GM12864 (cell line): ENCODE data around the gene LRRC59.

Source experiments
- DNase-seq: peaks from one replicate; pipeline ENCODE4 v3.0.0-alpha.2; 2011; ENCODE audit warnings: low read depth
- H3K4me3 ChIP-seq: 2 replicates; pipeline ENCODE4 v1.5.1; 2011; ENCODE audit warnings: mild to moderate bottlenecking, low read depth, low read length, control low read depth
- TF ChIP-seq, protein P1 (sequence below): IDR thresholded peaks from 2 replicates; pipeline ENCODE4 v1.5.1; 2011; ENCODE audit warnings: low read depth, mild to moderate bottlenecking, moderate library complexity, low read length, control low read depth, inconsistent platforms; ENCODE audit errors: missing control alignments

The LRRC59 gene

DNA sequence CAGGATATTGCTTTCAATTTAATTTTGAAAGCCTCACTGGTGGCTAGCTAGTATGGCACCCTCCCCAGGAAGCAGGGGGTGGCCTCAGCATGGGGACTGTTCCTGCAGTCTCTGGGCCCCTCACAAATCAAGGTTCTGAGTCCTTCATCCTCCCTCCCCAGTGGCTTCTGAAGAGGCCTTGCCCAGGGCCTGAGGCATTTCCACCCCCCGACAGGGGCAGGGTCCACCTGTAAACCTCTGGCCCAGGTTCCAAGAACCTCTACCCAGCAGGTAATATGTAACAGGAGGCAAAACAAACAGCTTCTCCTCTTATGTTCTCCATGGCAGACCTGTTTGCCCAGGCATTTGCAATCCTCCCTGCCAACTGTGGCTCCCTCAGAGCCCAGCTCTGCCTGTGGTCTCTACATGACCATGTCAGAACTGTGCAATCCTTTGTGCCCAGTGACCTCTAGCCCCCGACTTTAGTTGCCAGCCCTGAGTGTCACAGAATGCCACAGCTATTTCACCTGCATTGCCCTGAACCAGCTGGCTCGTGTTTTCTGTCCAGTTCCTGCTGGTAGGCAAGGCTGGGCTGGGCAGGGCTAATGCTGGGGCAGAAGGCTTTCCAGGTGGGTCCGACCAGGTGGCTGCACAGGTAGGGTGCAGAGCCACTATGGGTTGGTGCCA is 43.0 kb upstream of the LRRC59 start:
- H3K4me3 ChIP-seq: no peak overlapping the region
- DNase-seq: no peak
- TF ChIP-seq, protein P1, sequence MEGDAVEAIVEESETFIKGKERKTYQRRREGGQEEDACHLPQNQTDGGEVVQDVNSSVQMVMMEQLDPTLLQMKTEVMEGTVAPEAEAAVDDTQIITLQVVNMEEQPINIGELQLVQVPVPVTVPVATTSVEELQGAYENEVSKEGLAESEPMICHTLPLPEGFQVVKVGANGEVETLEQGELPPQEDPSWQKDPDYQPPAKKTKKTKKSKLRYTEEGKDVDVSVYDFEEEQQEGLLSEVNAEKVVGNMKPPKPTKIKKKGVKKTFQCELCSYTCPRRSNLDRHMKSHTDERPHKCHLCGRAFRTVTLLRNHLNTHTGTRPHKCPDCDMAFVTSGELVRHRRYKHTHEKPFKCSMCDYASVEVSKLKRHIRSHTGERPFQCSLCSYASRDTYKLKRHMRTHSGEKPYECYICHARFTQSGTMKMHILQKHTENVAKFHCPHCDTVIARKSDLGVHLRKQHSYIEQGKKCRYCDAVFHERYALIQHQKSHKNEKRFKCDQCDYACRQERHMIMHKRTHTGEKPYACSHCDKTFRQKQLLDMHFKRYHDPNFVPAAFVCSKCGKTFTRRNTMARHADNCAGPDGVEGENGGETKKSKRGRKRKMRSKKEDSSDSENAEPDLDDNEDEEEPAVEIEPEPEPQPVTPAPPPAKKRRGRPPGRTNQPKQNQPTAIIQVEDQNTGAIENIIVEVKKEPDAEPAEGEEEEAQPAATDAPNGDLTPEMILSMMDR: no peak

DNA sequence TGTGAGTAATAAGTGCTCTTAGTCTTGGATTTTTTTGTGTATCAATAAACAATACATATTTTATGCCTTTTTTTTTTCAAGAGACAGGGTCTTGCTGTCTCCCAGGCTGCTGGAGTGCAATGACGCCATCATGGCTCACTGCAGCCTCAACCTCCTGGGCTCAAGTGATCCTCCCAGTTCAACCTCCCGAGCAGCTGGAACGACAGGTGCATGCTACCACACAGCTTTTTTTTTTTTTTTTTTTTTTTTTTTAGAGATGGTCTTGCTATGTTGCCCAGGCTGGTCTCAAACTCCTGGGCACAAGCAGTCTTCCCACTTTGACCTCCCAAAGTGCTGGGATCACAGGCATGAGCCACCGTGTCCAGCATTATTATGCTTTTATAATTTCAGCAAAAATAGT is 41.7 kb upstream of the LRRC59 start:
- TF ChIP-seq, protein P1: no peak
- H3K4me3 ChIP-seq: no peak overlapping the region
- no peak for DNase-seq

DNA sequence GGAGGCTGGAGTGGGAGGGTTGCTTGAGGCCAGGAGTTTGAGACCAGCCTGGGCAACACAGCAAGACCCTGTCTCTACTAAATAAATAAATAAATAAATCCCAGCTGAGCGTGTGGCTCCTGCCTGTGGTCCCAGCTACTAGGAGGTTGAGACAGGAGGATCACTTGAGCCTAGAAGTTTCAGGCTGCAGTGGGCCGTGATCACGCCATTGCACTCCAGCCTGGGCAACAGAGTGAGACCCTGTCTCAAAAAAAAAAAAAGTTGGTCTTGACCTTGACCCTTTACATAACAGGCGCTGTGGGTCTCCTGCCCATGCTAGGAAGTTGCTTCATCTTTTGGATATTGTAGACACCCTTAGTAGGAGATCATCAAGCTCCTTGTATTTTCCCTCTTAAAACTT is 40.1 kb upstream of the LRRC59 start:
- no peak overlapping the region for H3K4me3 ChIP-seq
- TF ChIP-seq, protein P1: no peak
- DNase-seq: no peak

DNA sequence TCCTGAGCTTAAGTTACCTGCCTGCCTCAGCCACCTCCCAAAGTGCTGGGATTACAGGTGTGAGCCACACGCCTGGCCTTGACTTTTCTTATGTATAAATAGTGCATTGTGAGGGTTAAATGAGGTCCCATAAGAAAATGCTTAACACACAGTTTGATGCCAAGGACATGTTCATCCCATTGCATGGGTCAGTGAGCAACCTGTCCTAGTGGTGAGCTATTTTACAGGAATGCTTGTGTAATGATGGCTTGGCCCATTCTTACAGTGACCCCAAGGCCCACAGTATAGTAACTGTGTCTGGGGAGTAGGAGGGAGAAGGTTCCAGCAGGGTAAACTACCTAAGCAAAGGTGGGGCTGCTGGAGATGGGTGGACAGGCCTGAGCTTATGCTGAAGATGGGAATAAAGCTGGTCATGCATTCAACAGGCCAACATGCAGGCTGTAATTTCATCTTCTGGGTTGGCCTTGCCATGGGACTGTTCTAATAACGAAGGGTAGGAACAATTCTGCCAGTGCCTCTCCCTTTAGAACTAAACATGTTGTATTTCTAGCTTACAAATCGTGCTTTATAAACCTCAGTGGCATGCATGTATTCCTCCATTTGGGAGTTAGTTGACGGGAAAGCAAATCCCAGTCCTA is 34.9 kb upstream of the LRRC59 start:
- TF ChIP-seq, protein P1: no peak

DNA sequence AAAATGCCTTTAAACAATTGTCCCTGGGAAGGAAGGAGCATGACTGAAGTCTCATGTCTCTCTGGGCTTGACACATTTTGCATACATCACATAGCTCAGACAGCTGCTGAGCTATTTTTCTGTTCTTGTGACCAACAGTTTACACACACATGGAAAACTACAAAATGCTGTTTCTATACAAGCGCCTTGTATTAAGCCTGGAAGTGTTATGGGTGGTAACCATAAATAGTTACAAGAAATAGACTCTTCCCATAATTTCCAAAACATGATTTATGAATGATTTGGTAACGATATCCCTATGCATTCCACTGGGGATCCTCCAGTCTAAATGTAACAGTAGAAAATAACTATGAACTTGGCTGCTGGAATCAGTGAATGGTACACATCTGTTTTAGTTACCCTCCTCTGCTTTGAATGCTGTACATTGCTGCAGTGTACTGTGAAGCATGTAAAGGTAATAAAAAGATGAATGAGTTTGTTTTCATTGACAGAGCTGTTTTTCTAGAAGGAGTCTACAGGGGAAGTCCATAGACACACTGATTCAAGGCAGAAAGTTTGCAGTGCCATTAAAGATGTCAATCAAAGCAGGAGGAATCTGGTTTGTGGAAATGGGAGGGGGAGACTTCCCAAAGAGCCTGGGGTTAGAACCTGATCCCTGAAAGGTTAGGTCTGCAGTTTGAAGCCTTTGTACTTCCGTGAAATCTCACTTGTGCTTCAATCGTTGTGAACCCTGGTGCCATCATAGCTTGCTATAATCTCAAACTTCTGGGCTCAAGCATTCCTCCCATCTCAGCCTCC is 33.7 kb upstream of the LRRC59 start:
- TF ChIP-seq, protein P1: no peak
- no peak overlapping the region for H3K4me3 ChIP-seq
- no peak for DNase-seq

More for the DNA sequence above, 34.9 kb upstream of the LRRC59 start:
- DNase-seq: no peak
- no peak overlapping the region for H3K4me3 ChIP-seq

DNA sequence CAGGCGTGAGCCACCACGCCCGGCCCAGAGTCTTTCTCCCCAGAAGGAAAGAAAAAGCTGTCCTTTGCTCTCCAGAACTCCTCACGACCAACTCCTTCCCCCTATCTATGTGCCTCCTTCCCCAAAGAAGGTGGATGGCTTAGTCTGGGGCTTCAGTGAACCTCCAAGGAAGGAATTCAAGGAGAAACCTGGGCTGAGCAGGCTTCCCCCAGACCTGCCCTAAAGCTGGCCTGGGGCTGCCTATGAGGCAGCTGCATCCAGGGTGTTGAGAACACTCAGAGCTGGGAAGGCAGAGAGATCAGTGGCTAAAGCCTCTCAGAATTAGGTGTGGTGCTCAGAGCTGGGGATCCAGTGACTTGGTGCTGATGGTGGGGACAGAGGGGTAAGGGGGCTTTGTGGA is 32.5 kb upstream of the LRRC59 start:
- TF ChIP-seq, protein P1: no peak
- no peak for DNase-seq
- H3K4me3 ChIP-seq: no peak overlapping the region
